ENCODE data around the gene AP1M1.

The AP1M1 gene

GRCh38 chr19:16233836-16234551, 36.3 kb downstream of the AP1M1 start:
- ATAC-seq: no peak

- no peak for ATAC-seq
These were observed 37.1 kb downstream of the AP1M1 start for GRCh38 chr19:16234552-16235445.

GRCh38 chr19:16235811-16236652, 38.3 kb downstream of the AP1M1 start:
- ATAC-seq: no peak

- peak in 1 of 2 donors; percentile 19 for ATAC-seq
These were observed 46.4 kb downstream of the AP1M1 start for GRCh38 chr19:16244091-16244490.

- peak; percentile 88 to 90 for ATAC-seq
These were observed 49.9 kb downstream of the AP1M1 start for GRCh38 chr19:16247353-16248182.

GRCh38 chr19:16248380-16249023, 50.8 kb downstream of the AP1M1 start:
- no peak for ATAC-seq

GRCh38 chr19:16249826-16250404, 52.2 kb downstream of the AP1M1 start:
- ATAC-seq: no peak

GRCh38 chr19:16252459-16253205, 54.9 kb downstream of the AP1M1 start:
- ATAC-seq: no peak

GRCh38 chr19:16254851-16255408, 57.2 kb downstream of the AP1M1 start:
- ATAC-seq: no peak

- ATAC-seq: no peak
These were observed 59.8 kb downstream of the AP1M1 start for GRCh38 chr19:16257509-16258002.

- ATAC-seq: no peak
These were observed 60.8 kb downstream of the AP1M1 start for GRCh38 chr19:16258440-16258903.

GRCh38 chr19:16259385-16260159, 61.9 kb downstream of the AP1M1 start:
- peak in 1 of 2 donors; percentile 49 for ATAC-seq

GRCh38 chr19:16260160-16260811, 62.6 kb downstream of the AP1M1 start:
- ATAC-seq: no peak

GRCh38 chr19:16260812-16261161, 63.1 kb downstream of the AP1M1 start:
- ATAC-seq: no peak

GRCh38 chr19:16261584-16262368, 64.1 kb downstream of the AP1M1 start:
- ATAC-seq: peak in 1 of 2 donors; percentile 23

- ATAC-seq: no peak
These were observed 64.9 kb downstream of the AP1M1 start for GRCh38 chr19:16262618-16263017.

- ATAC-seq: no peak
These were observed 65.5 kb downstream of the AP1M1 start for GRCh38 chr19:16263141-16263761.

Data from activated CD4-positive, CD25-positive, alpha-beta regulatory T cell treated with anti-CD3 and anti-CD28 coated beads, Interleukin-2, amount 50 U/mL, for 24 hours (primary cell).